Kidney (tissue), 14 donors: ENCODE data around the gene ACY1. TPM values are rescaled to one million over a fixed set of nuclear protein-coding genes. Genes with fewer than 3 reads are reported as not detected.

Experiments
- DNase-seq, 5 donors: peaks; one replicate each; pipeline ENCODE4 v3.0.0-alpha.2; 2013 to 2020
- FAIRE-seq: peaks from 2 replicates; lab custom pipeline; 2012; peaks lifted over from hg19 to GRCh38; lab: Jason Lieb, UNC
- H3K27ac ChIP-seq, 2 donors: one replicate each; pipeline ENCODE4 v1.7.0; 2013; ENCODE audit warnings: low read depth in 2 of 2, low read length in 2 of 2, inconsistent platforms in 1 of 2
- H3K27me3 ChIP-seq: one replicate; pipeline ENCODE4 v1.7.1; 2013; ENCODE audit warnings: low read length, inconsistent platforms; ENCODE audit not compliant: control insufficient read depth, insufficient read depth
- H3K36me3 ChIP-seq, 3 donors: one replicate each; pipeline versions ENCODE4 v1.7.0 to v1.7.1; 2013; ENCODE audit warnings: low read length in 3 of 3, control low read depth in 1 of 3, inconsistent platforms in 1 of 3; ENCODE audit not compliant: insufficient read depth in 3 of 3, control insufficient read depth in 2 of 3
- H3K4me1 ChIP-seq, 3 donors: one replicate each; pipeline versions ENCODE4 v1.7.0 to v1.7.1; 2013; ENCODE audit warnings: low read length in 3 of 3, inconsistent platforms in 1 of 3, low read depth in 1 of 3; ENCODE audit not compliant: control insufficient read depth in 2 of 3, insufficient read depth in 2 of 3
- H3K4me3 ChIP-seq, 3 donors: one replicate each; pipeline versions ENCODE4 v1.7.0 to v1.8.1; 2013; ENCODE audit warnings: low read length in 3 of 3, control low read depth in 1 of 3, inconsistent platforms in 1 of 3
- H3K9ac ChIP-seq, 3 donors: one replicate each; pipeline versions ENCODE4 v1.7.0 to v1.7.1; 2013; ENCODE audit warnings: low read length in 3 of 3, control low read depth in 1 of 3, inconsistent platforms in 1 of 3
- H3K9me3 ChIP-seq, 3 donors: one replicate each; pipeline versions ENCODE4 v1.7.0 to v1.7.1; 2013; ENCODE audit warnings: low read length in 3 of 3, control low read depth in 1 of 3, inconsistent platforms in 1 of 3; ENCODE audit not compliant: control insufficient read depth in 2 of 3, insufficient read depth in 1 of 3
- intact Hi-C: fragments of 100-400 bp; cut with DNase I; formaldehyde crosslinking; loops from one replicate; pipeline ENCODE4 v1.11.1; 2022
- polyA plus RNA-seq: library from polyadenylated mRNA; stranded (reverse); fragments of 350-450 nt; fragmentation: Illumina TruSeq; extraction: RNeasy Lipid Tissue Mini Kit (QIAGEN cat#74804); gene quantifications from one replicate; pipeline ENCODE4 v1.2.3, GENCODE V29; 2014; ENCODE audit warnings: low read depth, low replicate concordance; ENCODE audit not compliant: insufficient read depth
- total RNA-seq: library from RNA; stranded (reverse); fragmentation: NEBNext Ultra II Directional; extraction: Animal tissue kit (Norgen Biotek cat#: 25700); gene quantifications from one replicate; pipeline ENCODE4 v1.2.1, GENCODE V29; 2021
- TF ChIP-seq, protein P1 (sequence below): IDR thresholded peaks from 3 replicates; pipeline ENCODE4 v1.5.1; 2012; ENCODE audit warnings: mild to moderate bottlenecking, moderate library complexity, borderline replicate concordance; ENCODE audit not compliant: insufficient read depth; ENCODE audit errors: extremely low read depth
- donor health status: control.
- donor health status: control.
- donor health status: control.
- donor health status: control.
- donor health status: control.
- donor health status: DM: yes; HTN: yes; CAD: no.
- donor health status: Normal renal cell carcinoma (clear cell type).

ACY1 gene
- total and polyA plus RNA-seq, 2 donors from 2014 or later, result 68.1 to 856 TPM

DNA sequence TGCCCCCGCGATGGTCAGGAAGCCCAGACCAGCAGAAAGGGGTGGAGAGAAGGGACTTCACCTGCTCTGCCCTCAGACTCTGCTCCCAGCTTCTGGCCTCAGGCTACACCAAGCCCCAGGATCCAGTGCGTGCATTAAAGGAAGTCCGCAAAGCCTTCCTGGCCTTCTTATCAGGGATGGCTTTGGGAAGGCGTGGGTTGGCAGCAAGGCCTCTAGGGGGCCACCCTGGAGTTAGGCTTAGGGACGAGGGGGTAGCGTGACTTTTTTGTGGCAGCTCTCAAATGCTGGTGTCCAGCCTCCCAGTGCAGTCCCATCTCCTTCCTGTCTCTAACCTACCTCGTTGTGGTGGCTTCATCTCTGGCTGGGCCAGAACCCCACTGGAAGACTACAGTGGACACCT lies 31.3 kb downstream of the ACY1 start:
- DNase-seq (no peak), FAIRE-seq (no peak)
- no peaks in the 10 kb centered on the region for H3K9me3 ChIP-seq
- H3K27me3 ChIP-seq, result no peaks in the 10 kb centered on the region
- no peak overlapping the region for H3K27ac ChIP-seq
- no peaks in the 10 kb centered on the region for H3K36me3 ChIP-seq
- H3K9ac ChIP-seq, result no peak overlapping the region
- H3K4me3 ChIP-seq, result no peak overlapping the region
- intact Hi-C loops, result loop anchor here (5.0 kb wide), 1 partner anchor 33 kb away; no protein-coding TSS in a partner anchor
- peaks cover 0 to 33% (median 0%) of the 10 kb centered on the region in 3 donors for H3K4me1 ChIP-seq
- TF ChIP-seq, protein P1, sequence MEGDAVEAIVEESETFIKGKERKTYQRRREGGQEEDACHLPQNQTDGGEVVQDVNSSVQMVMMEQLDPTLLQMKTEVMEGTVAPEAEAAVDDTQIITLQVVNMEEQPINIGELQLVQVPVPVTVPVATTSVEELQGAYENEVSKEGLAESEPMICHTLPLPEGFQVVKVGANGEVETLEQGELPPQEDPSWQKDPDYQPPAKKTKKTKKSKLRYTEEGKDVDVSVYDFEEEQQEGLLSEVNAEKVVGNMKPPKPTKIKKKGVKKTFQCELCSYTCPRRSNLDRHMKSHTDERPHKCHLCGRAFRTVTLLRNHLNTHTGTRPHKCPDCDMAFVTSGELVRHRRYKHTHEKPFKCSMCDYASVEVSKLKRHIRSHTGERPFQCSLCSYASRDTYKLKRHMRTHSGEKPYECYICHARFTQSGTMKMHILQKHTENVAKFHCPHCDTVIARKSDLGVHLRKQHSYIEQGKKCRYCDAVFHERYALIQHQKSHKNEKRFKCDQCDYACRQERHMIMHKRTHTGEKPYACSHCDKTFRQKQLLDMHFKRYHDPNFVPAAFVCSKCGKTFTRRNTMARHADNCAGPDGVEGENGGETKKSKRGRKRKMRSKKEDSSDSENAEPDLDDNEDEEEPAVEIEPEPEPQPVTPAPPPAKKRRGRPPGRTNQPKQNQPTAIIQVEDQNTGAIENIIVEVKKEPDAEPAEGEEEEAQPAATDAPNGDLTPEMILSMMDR, result no peak

DNA sequence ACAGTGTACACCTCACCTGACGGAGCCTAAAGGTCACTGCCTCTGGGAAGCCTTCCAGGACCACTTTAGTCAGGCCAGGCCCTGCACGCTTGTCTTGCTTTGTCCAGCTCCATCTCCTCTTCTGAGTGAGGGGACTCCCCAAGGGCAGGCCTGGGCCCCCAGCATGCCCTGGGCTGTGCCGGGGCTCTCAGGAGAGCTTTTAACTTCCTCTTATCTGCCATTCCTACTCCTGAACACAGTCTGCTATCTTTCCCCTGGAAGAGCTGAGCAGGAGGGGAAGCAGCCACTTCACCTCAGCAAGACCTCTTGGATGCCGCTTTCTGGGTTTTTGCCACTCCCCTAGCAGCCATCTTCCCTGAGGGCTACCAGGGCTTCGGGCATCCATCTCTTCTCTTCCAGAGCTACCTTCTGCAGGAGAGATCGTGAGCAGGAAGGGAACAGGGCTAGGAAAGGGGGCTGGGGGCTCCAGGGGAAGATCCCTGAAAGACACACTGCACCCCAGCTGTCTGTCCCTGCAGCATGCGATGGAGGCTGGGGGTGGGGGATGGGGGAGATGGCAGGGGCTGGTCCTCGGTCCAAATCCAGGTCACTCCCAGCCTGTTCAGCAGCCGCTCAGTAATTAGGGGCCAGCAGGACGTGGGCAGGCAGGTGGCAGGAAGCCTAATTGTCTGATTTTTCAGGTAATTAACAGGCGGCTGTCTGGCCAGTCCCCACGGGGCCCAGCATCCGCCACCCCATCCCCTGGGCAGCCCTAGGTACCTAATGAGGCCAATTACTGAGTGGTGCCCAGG lies 32.3 kb downstream of the ACY1 start:
- no peak overlapping the region for H3K4me3 ChIP-seq
- TF ChIP-seq, protein P1, result no peak
- no peaks in the 10 kb centered on the region for H3K9me3 ChIP-seq
- H3K27me3 ChIP-seq, result no peaks in the 10 kb centered on the region
- peaks cover 0 to 40% (median 0%) of the 10 kb centered on the region in 3 donors for H3K4me1 ChIP-seq
- no peak overlapping the region for H3K9ac ChIP-seq
- intact Hi-C loops, result no loop called here
- FAIRE-seq (no peak), DNase-seq (no peak)
- H3K27ac ChIP-seq, result no peak overlapping the region
- no peaks in the 10 kb centered on the region for H3K36me3 ChIP-seq

DNA sequence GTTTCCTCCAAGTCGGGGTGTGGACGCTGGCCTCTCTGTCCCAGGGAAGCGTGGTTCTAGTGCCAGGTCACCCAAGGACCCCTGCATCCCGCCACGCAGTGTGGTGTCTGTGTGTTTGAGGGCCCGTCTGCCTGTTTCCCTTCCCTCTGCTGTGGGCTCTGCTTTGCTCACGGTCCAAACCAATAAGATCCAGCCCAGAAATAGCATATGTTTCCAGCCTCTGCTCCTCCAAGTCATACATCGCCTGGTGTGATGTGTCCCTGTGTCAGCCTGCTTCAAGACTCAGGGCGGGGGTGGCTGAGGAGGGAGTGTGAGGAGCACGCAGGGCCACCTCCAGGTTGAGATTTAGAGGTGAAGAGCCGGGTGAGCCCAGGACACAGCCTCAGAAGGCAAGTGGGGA lies 34.3 kb downstream of the ACY1 start:
- peak overlapping the region; percentile 1 to 43 for H3K27ac ChIP-seq
- H3K36me3 ChIP-seq, result no peaks in the 10 kb centered on the region
- TF ChIP-seq, protein P1, result no peak
- intact Hi-C loops, result no loop called here
- FAIRE-seq (no peak), DNase-seq (no peak)
- H3K4me3 ChIP-seq, result no peak overlapping the region
- no peaks in the 10 kb centered on the region for H3K9me3 ChIP-seq
- no peaks in the 10 kb centered on the region for H3K27me3 ChIP-seq
- no peak overlapping the region for H3K9ac ChIP-seq
- H3K4me1 ChIP-seq, result peaks cover 0 to 44% (median 0%) of the 10 kb centered on the region in 3 donors
